IPS-NIHi7 (cell line): ENCODE measurements around the gene MYPN.
"Not testable (repeated sequence)": the region's sequence is repeated elsewhere in the genome, so short reads cannot be mapped to it uniquely, and the experiment has no call there.

ENCODE experiments used
- DNase-seq: peaks from one replicate; pipeline ENCODE4 v3.0.0; 2012; ENCODE audit warnings: mixed read lengths; ENCODE audit errors: extremely low spot score

Gene MYPN

GRCh38 chr10:68231106-68231816, 122.0 kb downstream of the MYPN start:
- peak; percentile 97 for DNase-seq

GRCh38 chr10:68231817-68232251, 122.5 kb downstream of the MYPN start, which contains the start of gene ATOH7:
Gene ATOH7 (minus strand): TSS chr10:68232113. CDS start chr10:68231677, 436 bp downstream.
- peak; percentile 41 for DNase-seq

- no peak for DNase-seq
These were observed 123.8 kb downstream of the MYPN start for GRCh38 chr10:68233046-68233445.

GRCh38 chr10:68235111-68235510, 125.8 kb downstream of the MYPN start:
- DNase-seq: no peak

- no peak for DNase-seq
These were observed 126.3 kb downstream of the MYPN start for GRCh38 chr10:68235581-68235980.

GRCh38 chr10:68237173-68237572, 127.9 kb downstream of the MYPN start:
- DNase-seq: no peak

GRCh38 chr10:68238371-68238770, 129.1 kb downstream of the MYPN start:
- DNase-seq: no peak

GRCh38 chr10:68239069-68239468, 129.8 kb downstream of the MYPN start:
- DNase-seq: no peak

GRCh38 chr10:68239596-68240150, 130.4 kb downstream of the MYPN start:
- DNase-seq: no peak

GRCh38 chr10:68242051-68242450, 132.8 kb downstream of the MYPN start:
- DNase-seq: no peak

GRCh38 chr10:68246397-68246796, 137.1 kb downstream of the MYPN start:
- not testable (repeated sequence) for DNase-seq

GRCh38 chr10:68247931-68248330, 138.6 kb downstream of the MYPN start:
- DNase-seq: no peak

GRCh38 chr10:68249297-68249696, 140.0 kb downstream of the MYPN start:
- DNase-seq: no peak

- peak; percentile 56 for DNase-seq
These were observed 141.9 kb downstream of the MYPN start for GRCh38 chr10:68251151-68251550.

GRCh38 chr10:68251625-68252495, 142.6 kb downstream of the MYPN start:
- no peak for DNase-seq

GRCh38 chr10:68253346-68253745, 144.1 kb downstream of the MYPN start:
- DNase-seq: no peak

GRCh38 chr10:68261132-68261856, 152.0 kb downstream of the MYPN start:
- DNase-seq: no peak
